ENCODE data around the gene RTL10. TPM values are rescaled to one million over a fixed set of nuclear protein-coding genes. Genes with fewer than 3 reads are reported as not detected.

The RTL10 gene
- total and polyA plus RNA-seq, 10 of the 15 experiments (the other 5 are each of a cell fraction or from before 2014, with no cell fraction given), result 5.3 to 18.1 (median 10.3) TPM

DNA sequence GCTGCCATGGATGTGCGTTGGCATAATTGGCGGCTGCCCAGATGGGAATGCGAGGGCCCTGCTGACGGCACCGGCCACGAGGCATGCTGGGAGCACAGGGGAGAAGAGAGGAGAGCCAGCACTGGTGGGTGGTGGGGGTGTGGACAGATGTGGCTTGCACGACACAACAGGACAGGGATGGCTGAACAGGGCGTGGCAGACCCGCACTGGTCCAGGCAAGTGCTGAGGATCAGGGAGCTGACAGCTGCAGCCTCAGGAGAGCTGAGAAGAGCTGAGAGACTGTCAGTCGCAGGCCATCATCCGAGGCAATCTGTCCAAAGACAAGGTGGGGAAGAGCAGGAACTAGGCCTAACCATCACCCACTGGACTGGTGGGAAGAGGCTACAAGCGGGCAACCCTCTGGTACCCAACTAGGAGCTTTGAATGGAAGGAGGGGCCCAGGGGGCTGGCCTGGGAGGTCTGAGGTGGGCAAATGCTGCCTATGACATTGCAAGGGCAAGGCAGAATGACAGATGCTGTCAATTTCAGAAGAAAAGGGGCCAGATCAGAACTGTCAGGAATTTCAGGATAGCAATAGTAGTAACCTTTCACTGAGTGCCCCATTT, 2.4 kb downstream of the RTL10 start (continued):
- TF ChIP-seq CBX5 (IDR thresholded peaks at IDR 0.05; ENCODE audit: low read depth), result no peak
- TF ChIP-seq, protein P1, sequence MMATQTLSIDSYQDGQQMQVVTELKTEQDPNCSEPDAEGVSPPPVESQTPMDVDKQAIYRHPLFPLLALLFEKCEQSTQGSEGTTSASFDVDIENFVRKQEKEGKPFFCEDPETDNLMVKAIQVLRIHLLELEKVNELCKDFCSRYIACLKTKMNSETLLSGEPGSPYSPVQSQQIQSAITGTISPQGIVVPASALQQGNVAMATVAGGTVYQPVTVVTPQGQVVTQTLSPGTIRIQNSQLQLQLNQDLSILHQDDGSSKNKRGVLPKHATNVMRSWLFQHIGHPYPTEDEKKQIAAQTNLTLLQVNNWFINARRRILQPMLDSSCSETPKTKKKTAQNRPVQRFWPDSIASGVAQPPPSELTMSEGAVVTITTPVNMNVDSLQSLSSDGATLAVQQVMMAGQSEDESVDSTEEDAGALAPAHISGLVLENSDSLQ (IDR thresholded peaks at IDR 0.05), result no peak
- no peak for TF ChIP-seq PAX5 (IDR thresholded peaks at IDR 0.05; ENCODE audit: borderline replicate concordance, low read depth, low read length)
- TF ChIP-seq MXI1 (IDR thresholded peaks at IDR 0.05; ENCODE audit: low read depth, low read length), result no peak
- TF ChIP-seq ZNF217 (IDR thresholded peaks at IDR 0.05), result no peak
- TF ChIP-seq, protein P2, sequence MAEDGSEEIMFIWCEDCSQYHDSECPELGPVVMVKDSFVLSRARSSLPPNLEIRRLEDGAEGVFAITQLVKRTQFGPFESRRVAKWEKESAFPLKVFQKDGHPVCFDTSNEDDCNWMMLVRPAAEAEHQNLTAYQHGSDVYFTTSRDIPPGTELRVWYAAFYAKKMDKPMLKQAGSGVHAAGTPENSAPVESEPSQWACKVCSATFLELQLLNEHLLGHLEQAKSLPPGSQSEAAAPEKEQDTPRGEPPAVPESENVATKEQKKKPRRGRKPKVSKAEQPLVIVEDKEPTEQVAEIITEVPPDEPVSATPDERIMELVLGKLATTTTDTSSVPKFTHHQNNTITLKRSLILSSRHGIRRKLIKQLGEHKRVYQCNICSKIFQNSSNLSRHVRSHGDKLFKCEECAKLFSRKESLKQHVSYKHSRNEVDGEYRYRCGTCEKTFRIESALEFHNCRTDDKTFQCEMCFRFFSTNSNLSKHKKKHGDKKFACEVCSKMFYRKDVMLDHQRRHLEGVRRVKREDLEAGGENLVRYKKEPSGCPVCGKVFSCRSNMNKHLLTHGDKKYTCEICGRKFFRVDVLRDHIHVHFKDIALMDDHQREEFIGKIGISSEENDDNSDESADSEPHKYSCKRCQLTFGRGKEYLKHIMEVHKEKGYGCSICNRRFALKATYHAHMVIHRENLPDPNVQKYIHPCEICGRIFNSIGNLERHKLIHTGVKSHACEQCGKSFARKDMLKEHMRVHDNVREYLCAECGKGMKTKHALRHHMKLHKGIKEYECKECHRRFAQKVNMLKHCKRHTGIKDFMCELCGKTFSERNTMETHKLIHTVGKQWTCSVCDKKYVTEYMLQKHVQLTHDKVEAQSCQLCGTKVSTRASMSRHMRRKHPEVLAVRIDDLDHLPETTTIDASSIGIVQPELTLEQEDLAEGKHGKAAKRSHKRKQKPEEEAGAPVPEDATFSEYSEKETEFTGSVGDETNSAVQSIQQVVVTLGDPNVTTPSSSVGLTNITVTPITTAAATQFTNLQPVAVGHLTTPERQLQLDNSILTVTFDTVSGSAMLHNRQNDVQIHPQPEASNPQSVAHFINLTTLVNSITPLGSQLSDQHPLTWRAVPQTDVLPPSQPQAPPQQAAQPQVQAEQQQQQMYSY (CRISPR knock-in tag; IDR thresholded peaks at IDR 0.05), result no peak
- TF ChIP-seq FOS (IDR thresholded peaks at IDR 0.05; ENCODE audit: borderline replicate concordance, extremely low read depth, insufficient read length), result no peak
- TF ChIP-seq EGR1 (IDR thresholded peaks at IDR 0.05; ENCODE audit: borderline replicate concordance in 1 of 2, low read depth in 2 of 2, low read length in 2 of 2), result no peak
- no peak for TF ChIP-seq NFIC (IDR thresholded peaks at IDR 0.05; ENCODE audit: low read depth, low read length)
